Measurements from ENCODE around the gene WDR81.

DNA sequence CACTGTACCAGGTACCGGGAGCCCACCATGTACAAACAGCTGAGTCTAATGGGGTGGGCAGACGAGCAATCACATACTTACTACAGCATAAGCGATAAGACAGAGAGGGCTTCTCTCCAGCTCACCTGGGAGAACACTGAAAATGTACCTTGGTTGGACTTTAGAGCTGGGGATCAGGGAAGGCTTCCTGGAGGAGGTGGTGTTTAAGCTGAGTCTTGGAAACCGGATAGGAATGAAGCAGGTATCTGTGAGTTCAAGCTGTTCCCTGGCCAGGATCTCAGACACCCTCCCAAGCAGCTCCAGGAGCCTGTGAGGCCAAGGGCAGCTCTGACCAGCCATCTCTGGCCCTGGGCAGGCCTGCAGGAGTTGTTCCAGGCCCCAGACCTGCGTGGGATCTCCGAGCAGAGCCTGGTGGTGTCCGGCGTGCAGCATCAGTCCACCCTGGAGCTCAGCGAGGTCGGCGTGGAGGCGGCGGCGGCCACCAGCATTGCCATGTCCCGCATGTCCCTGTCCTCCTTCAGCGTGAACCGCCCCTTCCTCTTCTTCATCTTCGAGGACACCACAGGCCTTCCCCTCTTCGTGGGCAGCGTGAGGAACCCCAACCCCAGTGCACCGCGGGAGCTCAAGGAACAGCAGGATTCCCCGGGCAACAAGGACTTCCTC is 29.4 kb downstream of the WDR81 start:
- TF ChIP-seq, protein P1, sequence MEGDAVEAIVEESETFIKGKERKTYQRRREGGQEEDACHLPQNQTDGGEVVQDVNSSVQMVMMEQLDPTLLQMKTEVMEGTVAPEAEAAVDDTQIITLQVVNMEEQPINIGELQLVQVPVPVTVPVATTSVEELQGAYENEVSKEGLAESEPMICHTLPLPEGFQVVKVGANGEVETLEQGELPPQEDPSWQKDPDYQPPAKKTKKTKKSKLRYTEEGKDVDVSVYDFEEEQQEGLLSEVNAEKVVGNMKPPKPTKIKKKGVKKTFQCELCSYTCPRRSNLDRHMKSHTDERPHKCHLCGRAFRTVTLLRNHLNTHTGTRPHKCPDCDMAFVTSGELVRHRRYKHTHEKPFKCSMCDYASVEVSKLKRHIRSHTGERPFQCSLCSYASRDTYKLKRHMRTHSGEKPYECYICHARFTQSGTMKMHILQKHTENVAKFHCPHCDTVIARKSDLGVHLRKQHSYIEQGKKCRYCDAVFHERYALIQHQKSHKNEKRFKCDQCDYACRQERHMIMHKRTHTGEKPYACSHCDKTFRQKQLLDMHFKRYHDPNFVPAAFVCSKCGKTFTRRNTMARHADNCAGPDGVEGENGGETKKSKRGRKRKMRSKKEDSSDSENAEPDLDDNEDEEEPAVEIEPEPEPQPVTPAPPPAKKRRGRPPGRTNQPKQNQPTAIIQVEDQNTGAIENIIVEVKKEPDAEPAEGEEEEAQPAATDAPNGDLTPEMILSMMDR (IDR thresholded peaks at IDR 0.05; ENCODE audit: insufficient read depth, low read length): no peak
- TF ChIP-seq GABPA (IDR thresholded peaks at IDR 0.05; ENCODE audit: low read depth): no peak
- TF ChIP-seq POLR2AphosphoS5 (IDR thresholded peaks at IDR 0.05; ENCODE audit: low read depth): no peak
- TF ChIP-seq, protein P2, sequence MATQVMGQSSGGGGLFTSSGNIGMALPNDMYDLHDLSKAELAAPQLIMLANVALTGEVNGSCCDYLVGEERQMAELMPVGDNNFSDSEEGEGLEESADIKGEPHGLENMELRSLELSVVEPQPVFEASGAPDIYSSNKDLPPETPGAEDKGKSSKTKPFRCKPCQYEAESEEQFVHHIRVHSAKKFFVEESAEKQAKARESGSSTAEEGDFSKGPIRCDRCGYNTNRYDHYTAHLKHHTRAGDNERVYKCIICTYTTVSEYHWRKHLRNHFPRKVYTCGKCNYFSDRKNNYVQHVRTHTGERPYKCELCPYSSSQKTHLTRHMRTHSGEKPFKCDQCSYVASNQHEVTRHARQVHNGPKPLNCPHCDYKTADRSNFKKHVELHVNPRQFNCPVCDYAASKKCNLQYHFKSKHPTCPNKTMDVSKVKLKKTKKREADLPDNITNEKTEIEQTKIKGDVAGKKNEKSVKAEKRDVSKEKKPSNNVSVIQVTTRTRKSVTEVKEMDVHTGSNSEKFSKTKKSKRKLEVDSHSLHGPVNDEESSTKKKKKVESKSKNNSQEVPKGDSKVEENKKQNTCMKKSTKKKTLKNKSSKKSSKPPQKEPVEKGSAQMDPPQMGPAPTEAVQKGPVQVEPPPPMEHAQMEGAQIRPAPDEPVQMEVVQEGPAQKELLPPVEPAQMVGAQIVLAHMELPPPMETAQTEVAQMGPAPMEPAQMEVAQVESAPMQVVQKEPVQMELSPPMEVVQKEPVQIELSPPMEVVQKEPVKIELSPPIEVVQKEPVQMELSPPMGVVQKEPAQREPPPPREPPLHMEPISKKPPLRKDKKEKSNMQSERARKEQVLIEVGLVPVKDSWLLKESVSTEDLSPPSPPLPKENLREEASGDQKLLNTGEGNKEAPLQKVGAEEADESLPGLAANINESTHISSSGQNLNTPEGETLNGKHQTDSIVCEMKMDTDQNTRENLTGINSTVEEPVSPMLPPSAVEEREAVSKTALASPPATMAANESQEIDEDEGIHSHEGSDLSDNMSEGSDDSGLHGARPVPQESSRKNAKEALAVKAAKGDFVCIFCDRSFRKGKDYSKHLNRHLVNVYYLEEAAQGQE (IDR thresholded peaks at IDR 0.05; ENCODE audit: insufficient replicate concordance, low read depth): no peak
- no peak for TF ChIP-seq SPI1 (IDR thresholded peaks at IDR 0.05; ENCODE audit: borderline replicate concordance, low read depth)
